ENCODE results near the gene ROR1. TPM values are rescaled to one million over a fixed set of nuclear protein-coding genes. Genes with fewer than 3 reads are reported as not detected.

Gene ROR1
- total and polyA plus RNA-seq, 2 donors (not counting 1 experiment from before 2014, with no cell fraction given), result 0.46 to 16.0 TPM

GRCh38 chr1:64124704-64125440 is 351.1 kb downstream of the ROR1 start:
- no peak overlapping the region for H3K27ac ChIP-seq (ENCODE audit: low read length in 2 of 2)
- intact Hi-C loops (cut with micrococcal nuclease), result no loop called here
- no peaks in the 10 kb centered on the region for H3K9me3 ChIP-seq (ENCODE audit: control extremely low read depth in 1 of 3, control insufficient read depth in 2 of 3, insufficient read depth in 1 of 3, low read length in 2 of 3)
- no peak overlapping the region for H3K9ac ChIP-seq (ENCODE audit: low read length)
- H2AFZ ChIP-seq (ENCODE audit: insufficient read depth, low read depth, low read length, poor library complexity, severe bottlenecking), result no peak overlapping the region
- H3K4me3 Mint-ChIP-seq, result no peak overlapping the region
- no peaks in the 10 kb centered on the region for H3K79me2 ChIP-seq (ENCODE audit: control insufficient read depth, insufficient read depth, low read length)
- POLR2A ChIA-PET, result no interaction called here
- no peak overlapping the region for H3K4me2 ChIP-seq (replicated peaks; ENCODE audit: low read depth, low read length, poor library complexity, severe bottlenecking)
- TF ChIP-seq EZH2 (IDR thresholded peaks at IDR 0.05; ENCODE audit: borderline replicate concordance, insufficient read depth, low read depth, low read length, poor library complexity, severe bottlenecking), result no peak
- no peak for TF ChIP-seq CTCF (IDR thresholded peaks at IDR 0.05)
- no peaks in the 10 kb centered on the region for H3K9me3 Mint-ChIP-seq (ENCODE audit: insufficient read depth)
- H3K27me3 Mint-ChIP-seq, result peaks cover 3% of the 10 kb centered on the region
- ATAC-seq (ENCODE audit: low read depth) (no peak), DNase-seq (no peak)
- H3K4me1 Mint-ChIP-seq, result no peaks in the 10 kb centered on the region
- H3K27ac Mint-ChIP-seq, result no peak overlapping the region
- no peaks in the 10 kb centered on the region for H3K27me3 ChIP-seq (replicated peaks in 1 of 4; ENCODE audit: control extremely low read depth in 1 of 4, control insufficient read depth in 3 of 4, insufficient read depth in 4 of 4, low read length in 3 of 4)
- no peaks in the 10 kb centered on the region for H3K36me3 ChIP-seq (replicated peaks in 1 of 2; ENCODE audit: control extremely low read depth in 1 of 2, control insufficient read depth in 1 of 2, extremely low read depth in 1 of 2, insufficient read depth in 2 of 2, low read length in 1 of 2)
- H3K4me1 ChIP-seq (ENCODE audit: control insufficient read depth in 2 of 2, insufficient read depth in 2 of 2, low read length in 2 of 2), result no peaks in the 10 kb centered on the region
- H4K20me1 ChIP-seq (ENCODE audit: control insufficient read depth, insufficient read depth, low read length, poor library complexity, severe bottlenecking), result no peaks in the 10 kb centered on the region
- CTCF ChIA-PET, result interaction anchor here (1.3 kb wide), 1 partner anchor 12 kb away, joined by 4 read pairs; no protein-coding TSS in a partner anchor
- 95% methylated on average over 2 of the region's 7 CpGs for WGBS (ENCODE audit: insufficient coverage)
- H3K4me3 ChIP-seq (ENCODE audit: control extremely low read depth in 1 of 5, extremely low read depth in 1 of 5, insufficient read depth in 1 of 5, low read depth in 2 of 5, low read length in 4 of 5), result no peak overlapping the region

GRCh38 chr1:64126581-64126980 is 352.8 kb downstream of the ROR1 start:
- no peak overlapping the region for H3K4me3 Mint-ChIP-seq
- Histone ChIP-seq H3K4me2 (replicated peaks; ENCODE audit: low read depth, low read length, poor library complexity, severe bottlenecking) (no peak overlapping the region), H2AFZ (ENCODE audit: insufficient read depth, low read depth, low read length, poor library complexity, severe bottlenecking) (no peak overlapping the region), H3K27ac (ENCODE audit: low read length in 2 of 2) (no peak overlapping the region), H3K79me2 (ENCODE audit: control insufficient read depth, insufficient read depth, low read length) (no peaks in the 10 kb centered on the region), H3K27me3 (replicated peaks in 1 of 4; ENCODE audit: control extremely low read depth in 1 of 4, control insufficient read depth in 3 of 4, insufficient read depth in 4 of 4, low read length in 3 of 4) (no peaks in the 10 kb centered on the region), H3K9ac (ENCODE audit: low read length) (no peak overlapping the region), H3K4me1 (ENCODE audit: control insufficient read depth in 2 of 2, insufficient read depth in 2 of 2, low read length in 2 of 2) (no peaks in the 10 kb centered on the region), H4K20me1 (ENCODE audit: control insufficient read depth, insufficient read depth, low read length, poor library complexity, severe bottlenecking) (no peaks in the 10 kb centered on the region), H3K36me3 (replicated peaks in 1 of 2; ENCODE audit: control extremely low read depth in 1 of 2, control insufficient read depth in 1 of 2, extremely low read depth in 1 of 2, insufficient read depth in 2 of 2, low read length in 1 of 2) (no peaks in the 10 kb centered on the region), H3K9me3 (ENCODE audit: control extremely low read depth in 1 of 3, control insufficient read depth in 2 of 3, insufficient read depth in 1 of 3, low read length in 2 of 3) (no peaks in the 10 kb centered on the region), H3K4me3 (ENCODE audit: control extremely low read depth in 1 of 5, extremely low read depth in 1 of 5, insufficient read depth in 1 of 5, low read depth in 2 of 5, low read length in 4 of 5) (no peak overlapping the region)
- no peaks in the 10 kb centered on the region for H3K4me1 Mint-ChIP-seq
- 100% methylated on average over 1 of the region's 1 CpG for WGBS (ENCODE audit: insufficient coverage)
- ChIA-PET CTCF (interaction anchor here (0.6 to 1.3 kb wide), 2 partner anchors 9 to 10 kb away, joined by 4 to 5 read pairs; no protein-coding TSS in a partner anchor), POLR2A (no interaction called here)
- DNase-seq, result no peak
- no peaks in the 10 kb centered on the region for H3K9me3 Mint-ChIP-seq (ENCODE audit: insufficient read depth)
- intact Hi-C loops (cut with micrococcal nuclease), result no loop called here
- no peak overlapping the region for H3K27ac Mint-ChIP-seq
- no peak for ATAC-seq (ENCODE audit: low read depth)
- TF ChIP-seq EZH2 (IDR thresholded peaks at IDR 0.05; ENCODE audit: borderline replicate concordance, insufficient read depth, low read depth, low read length, poor library complexity, severe bottlenecking) (no peak), CTCF (IDR thresholded peaks at IDR 0.05) (no peak)
- H3K27me3 Mint-ChIP-seq, result peaks cover 3% of the 10 kb centered on the region
